CMK (cell line): ENCODE results near the gene P2RX6.

Experiments used
- DNase-seq: peaks from one replicate; pipeline ENCODE4 v3.0.0-alpha.2; 2010; ENCODE audit warnings: low read depth

Gene P2RX6

DNA sequence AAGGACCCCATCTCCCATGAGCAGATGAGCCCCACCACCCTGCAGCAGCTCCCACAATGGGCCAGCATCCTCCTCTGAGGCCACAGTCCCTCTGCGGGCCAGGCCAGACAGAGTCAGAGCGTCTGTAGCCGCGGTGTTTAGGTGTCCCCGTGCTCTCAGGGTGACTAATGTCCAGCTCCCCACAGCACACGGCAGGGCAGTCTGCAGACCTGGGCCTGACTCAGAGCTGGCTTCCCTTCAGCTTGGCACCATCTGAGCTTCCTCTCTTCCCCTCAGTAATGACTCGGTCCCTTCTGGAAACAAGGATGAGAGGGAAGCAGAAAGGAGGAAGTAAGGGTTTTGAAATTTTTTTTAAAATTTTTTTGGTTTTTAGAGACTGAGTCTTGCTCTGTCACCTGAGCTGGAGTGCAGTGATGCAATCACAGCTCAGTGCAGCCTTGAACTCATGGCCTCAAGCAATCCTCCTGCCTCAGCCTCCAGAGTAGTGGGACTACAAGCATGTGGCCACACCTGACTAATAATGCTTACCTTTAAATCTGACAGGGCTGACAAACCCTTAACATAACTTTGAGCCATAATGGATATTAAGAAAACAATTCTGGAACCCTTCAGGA lies 59.2 kb downstream of the P2RX6 start:
- no peak for DNase-seq

- DNase-seq: no peak
Observed at GRCh38 chr22:21075516-21076138, 60.7 kb downstream of the P2RX6 start.

DNA sequence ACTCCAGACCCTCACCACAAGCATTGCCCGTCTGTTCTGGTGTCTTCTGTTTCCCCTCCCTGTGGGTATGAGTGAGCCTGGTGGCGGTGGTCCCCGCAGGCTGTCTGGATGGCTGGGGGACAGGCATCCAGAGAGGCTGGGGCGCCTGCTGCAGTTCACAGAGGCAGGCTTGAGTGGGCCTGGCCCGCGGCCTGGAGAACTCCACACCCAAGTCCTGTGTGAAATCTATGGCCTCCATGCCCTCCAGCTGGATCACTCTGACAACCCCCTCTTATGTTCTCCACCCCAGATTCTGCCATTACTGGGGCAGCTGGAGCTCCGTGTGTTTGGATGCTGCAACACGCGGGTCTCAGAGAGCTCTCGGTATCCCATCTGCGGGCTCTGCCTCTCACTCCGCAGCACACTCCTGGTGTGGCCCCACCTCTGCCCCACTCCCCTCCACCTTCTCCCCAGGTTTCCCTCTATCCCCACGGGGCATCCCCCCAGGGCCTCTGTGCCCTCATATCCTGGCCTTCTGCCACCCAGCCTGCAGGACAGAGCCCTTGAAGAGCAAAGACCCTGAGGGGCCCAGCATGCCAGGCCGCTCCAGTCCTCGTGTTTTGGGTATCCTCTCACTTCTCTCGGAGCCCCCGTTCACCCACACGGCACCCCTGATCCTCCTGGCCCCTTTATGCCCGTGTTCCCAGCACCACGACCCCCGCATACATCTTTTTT lies 62.1 kb downstream of the P2RX6 start:
- DNase-seq: no peak
